Chondrocyte (in vitro differentiated cells): Measurements from ENCODE around the gene CST7. TPM values are rescaled to one million over a fixed set of nuclear protein-coding genes. Genes with fewer than 3 reads are reported as not detected.
A peak's percentile ranks its signal among the peaks of the same experiment; 100 is the strongest.

ENCODE experiments used
- DNase-seq: peaks from one replicate; pipeline ENCODE4 v3.0.0; 2021; ENCODE audit warnings: mixed read lengths, low spot score
- H3K27ac Mint-ChIP-seq: one replicate; pipeline ENCODE4 v1.8.0; 2021; ENCODE audit warnings: mild to moderate bottlenecking, moderate library complexity, mixed read lengths; ENCODE audit not compliant: unreplicated experiment
- H3K27me3 Mint-ChIP-seq: 2 replicates; pipeline ENCODE4 v1.8.0; 2021; ENCODE audit warnings: low read depth, mixed read lengths
- H3K36me3 Mint-ChIP-seq: 2 replicates; pipeline ENCODE4 v1.8.0; 2021; ENCODE audit warnings: low read depth, mixed read lengths
- H3K4me1 Mint-ChIP-seq: 2 replicates; pipeline ENCODE4 v1.8.0; 2021; ENCODE audit warnings: low read depth, mild to moderate bottlenecking, mixed read lengths
- H3K4me3 Mint-ChIP-seq: one replicate; pipeline ENCODE4 v1.8.0; 2021; ENCODE audit warnings: mild to moderate bottlenecking, moderate library complexity, mixed read lengths; ENCODE audit not compliant: unreplicated experiment
- H3K9me3 Mint-ChIP-seq: 2 replicates; pipeline ENCODE4 v1.8.0; 2021; ENCODE audit warnings: low read depth, mixed read lengths
- total RNA-seq: library from RNA; stranded (reverse); gene quantifications from 3 replicates; pipeline ENCODE4 v1.2.1, GENCODE V29; 2021
- TF ChIP-seq, protein P1 (sequence below): fragments of 200-600 bp; sonication (generic); IDR thresholded peaks from 2 replicates; pipeline ENCODE4 v1.5.0; 2021; ENCODE audit warnings: antibody characterized with exemption, mild to moderate bottlenecking, moderate library complexity

Gene CST7
- total RNA-seq, 1 donor from 2014 or later, result not detected

DNA sequence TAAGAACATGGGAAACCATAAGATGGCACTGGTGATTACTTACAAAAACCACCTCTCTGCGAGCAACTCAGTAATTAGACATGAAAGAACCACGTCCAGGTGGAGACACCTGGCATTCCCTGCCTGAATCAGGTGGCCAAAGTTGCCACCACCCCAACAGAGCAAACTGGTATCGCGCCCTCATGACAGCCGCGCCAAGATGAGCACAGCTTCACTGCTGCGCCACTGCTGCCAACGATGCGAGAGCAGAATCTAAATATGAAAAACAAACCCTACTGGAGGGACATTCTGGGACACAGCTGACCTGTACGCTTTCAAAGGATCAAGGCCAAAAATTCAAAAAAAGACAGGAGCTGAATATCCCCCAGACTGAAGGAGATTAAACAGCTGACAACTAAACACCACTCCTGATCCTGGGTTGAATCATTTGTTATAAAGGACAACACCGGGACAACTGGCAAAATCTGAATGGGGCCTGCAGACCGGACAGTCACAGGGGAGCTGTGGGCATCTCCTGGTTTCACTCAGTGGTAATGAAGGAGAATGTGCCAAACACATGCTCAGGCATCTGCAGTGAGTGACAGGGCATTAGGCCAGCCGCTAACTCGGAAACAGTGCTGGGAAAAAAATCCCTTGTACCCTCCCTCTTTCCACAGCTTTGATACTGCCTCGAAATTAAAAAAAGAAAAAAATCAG is 17.4 kb downstream of the CST7 start:
- Mint-ChIP-seq H3K27me3 (no peaks in the 10 kb centered on the region), H3K9me3 (no peaks in the 10 kb centered on the region), H3K27ac (no peak overlapping the region), H3K4me3 (no peak overlapping the region), H3K36me3 (peaks cover 52% of the 10 kb centered on the region), H3K4me1 (no peaks in the 10 kb centered on the region)
- no peak for DNase-seq
- TF ChIP-seq, protein P1, sequence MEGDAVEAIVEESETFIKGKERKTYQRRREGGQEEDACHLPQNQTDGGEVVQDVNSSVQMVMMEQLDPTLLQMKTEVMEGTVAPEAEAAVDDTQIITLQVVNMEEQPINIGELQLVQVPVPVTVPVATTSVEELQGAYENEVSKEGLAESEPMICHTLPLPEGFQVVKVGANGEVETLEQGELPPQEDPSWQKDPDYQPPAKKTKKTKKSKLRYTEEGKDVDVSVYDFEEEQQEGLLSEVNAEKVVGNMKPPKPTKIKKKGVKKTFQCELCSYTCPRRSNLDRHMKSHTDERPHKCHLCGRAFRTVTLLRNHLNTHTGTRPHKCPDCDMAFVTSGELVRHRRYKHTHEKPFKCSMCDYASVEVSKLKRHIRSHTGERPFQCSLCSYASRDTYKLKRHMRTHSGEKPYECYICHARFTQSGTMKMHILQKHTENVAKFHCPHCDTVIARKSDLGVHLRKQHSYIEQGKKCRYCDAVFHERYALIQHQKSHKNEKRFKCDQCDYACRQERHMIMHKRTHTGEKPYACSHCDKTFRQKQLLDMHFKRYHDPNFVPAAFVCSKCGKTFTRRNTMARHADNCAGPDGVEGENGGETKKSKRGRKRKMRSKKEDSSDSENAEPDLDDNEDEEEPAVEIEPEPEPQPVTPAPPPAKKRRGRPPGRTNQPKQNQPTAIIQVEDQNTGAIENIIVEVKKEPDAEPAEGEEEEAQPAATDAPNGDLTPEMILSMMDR, result no peak

DNA sequence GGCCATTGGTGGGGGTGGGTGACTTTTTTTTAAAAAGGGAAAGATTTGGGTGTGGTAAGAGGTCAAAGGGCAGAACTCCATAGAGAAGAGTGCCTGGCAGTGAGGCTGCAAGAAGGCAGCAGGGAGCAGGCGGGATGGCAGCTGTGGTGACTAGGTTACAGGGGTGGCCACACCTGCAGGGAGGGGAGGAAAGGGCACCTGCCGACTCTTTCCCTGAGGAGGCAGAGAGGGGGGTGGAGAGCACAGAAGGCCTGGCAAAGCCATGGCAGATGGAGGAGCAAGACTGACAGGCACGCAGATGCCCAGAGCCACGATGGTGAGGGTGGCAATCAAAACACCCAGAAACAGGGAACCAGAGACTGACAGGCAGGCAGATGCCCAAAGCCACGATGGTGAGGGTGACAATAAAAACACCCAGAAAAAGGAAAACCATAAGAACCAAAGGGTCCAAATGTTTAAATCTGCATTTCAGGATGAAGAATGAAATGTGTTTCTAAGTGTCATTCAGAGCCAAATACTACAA is 19.3 kb downstream of the CST7 start:
- no peaks in the 10 kb centered on the region for H3K4me1 Mint-ChIP-seq
- H3K27me3 Mint-ChIP-seq, result no peaks in the 10 kb centered on the region
- H3K9me3 Mint-ChIP-seq, result no peaks in the 10 kb centered on the region
- TF ChIP-seq, protein P1, result no peak
- peaks cover 44% of the 10 kb centered on the region for H3K36me3 Mint-ChIP-seq
- H3K27ac Mint-ChIP-seq, result no peak overlapping the region
- DNase-seq, result peak; percentile 57
- no peak overlapping the region for H3K4me3 Mint-ChIP-seq

DNA sequence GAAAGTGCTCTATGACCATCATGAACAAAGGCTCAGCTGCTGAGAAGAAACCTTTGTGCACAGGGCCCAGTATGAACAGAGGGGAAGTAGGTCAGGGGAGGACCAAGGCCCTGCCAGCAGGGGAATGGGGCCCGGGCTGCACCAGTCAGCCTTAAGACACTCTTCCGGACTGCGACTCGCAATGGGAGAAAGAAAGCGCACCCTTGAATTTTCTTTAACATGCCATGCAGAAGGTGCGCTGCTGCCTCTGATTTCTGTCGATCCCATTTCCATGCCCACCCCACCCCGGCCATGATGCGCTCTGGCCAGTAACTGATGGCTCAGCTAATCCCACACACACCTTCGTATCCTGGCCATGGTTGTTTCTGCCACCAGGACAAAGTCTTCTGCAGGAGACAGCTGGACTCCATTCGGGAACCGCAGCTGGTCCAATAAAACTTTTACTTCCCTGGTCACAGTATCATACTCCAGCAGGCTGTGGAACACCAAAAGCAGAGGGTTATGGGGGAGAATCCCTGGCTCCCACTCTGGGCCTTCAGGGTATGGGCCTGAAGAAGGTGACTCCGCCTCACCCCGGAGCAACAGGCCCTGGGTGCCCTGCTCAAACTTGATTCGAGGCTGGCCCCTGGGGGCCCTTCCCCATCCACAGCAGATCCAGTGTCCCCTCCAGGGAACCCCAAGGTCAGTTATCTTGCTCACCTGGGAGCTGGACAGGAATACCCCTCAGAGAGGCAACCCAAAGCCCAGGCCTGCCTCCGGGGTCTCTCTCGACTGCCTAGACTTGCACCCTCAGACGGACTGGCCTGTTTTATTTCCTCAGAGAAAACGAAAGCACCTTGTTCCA is 20.3 kb downstream of the CST7 start:
- peaks cover 4% of the 10 kb centered on the region for H3K4me1 Mint-ChIP-seq
- H3K4me3 Mint-ChIP-seq, result no peak overlapping the region
- TF ChIP-seq, protein P1, result no peak
- peak; percentile 42 for DNase-seq
- H3K36me3 Mint-ChIP-seq, result peaks cover 42% of the 10 kb centered on the region
- no peak overlapping the region for H3K27ac Mint-ChIP-seq
- H3K9me3 Mint-ChIP-seq, result no peaks in the 10 kb centered on the region
- H3K27me3 Mint-ChIP-seq, result no peaks in the 10 kb centered on the region

DNA sequence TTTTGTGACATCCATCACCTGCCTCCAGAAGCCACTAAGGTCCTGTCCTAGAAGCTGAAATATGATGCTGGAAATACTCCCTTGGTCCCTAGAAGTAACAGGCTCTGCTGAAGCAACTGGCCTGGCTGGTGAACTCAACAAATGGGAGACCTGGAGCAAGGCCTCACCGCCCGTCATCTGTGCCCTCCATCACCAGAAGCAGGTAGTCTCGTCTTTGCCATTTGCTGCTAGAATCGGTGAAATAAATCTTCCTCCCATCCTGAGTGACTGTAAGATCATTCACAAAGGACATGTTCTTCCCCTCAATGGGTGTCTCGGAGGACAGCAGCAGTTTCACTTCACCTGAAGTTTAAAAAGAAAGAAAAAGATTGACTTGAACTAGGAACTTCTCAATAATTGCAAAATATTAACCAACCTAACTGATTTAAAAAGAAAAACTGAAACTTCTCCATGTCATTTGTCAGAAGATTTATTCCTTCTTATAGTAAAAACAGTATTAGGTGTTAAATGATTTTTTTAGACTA is 21.0 kb downstream of the CST7 start:
- peaks cover 38% of the 10 kb centered on the region for H3K36me3 Mint-ChIP-seq
- H3K9me3 Mint-ChIP-seq, result no peaks in the 10 kb centered on the region

DNA sequence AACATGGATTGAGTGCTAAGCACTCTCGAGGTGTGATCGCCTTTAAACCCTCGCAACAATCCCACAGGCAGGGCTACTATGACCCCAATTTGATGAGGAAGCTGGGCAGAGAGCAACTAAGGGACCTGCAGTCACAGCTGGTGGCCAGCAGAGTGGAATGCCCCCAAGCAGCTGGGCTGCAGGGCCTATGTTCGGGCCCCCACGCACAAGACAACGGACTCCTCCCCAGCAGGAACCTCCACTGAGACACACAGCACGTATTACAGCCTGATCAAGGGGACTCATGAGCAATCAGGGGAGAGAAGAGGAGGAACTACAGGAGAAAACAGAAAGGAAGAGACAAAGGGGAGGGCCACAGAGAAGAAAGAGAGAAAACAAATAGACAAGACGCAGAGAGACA is 21.7 kb downstream of the CST7 start:
- TF ChIP-seq, protein P1, result no peak
- DNase-seq, result no peak
- peaks cover 5% of the 10 kb centered on the region for H3K9me3 Mint-ChIP-seq

More for the DNA sequence above, 21.0 kb downstream of the CST7 start:
- peak; percentile 55 for DNase-seq
- no peaks in the 10 kb centered on the region for H3K27me3 Mint-ChIP-seq
- H3K27ac Mint-ChIP-seq, result no peak overlapping the region
- TF ChIP-seq, protein P1, result no peak
- H3K4me1 Mint-ChIP-seq, result peaks cover 4% of the 10 kb centered on the region
- H3K4me3 Mint-ChIP-seq, result no peak overlapping the region

More for the DNA sequence above, 21.7 kb downstream of the CST7 start:
- Mint-ChIP-seq H3K36me3 (peaks cover 41% of the 10 kb centered on the region), H3K27ac (no peak overlapping the region), H3K27me3 (no peaks in the 10 kb centered on the region), H3K4me3 (no peak overlapping the region), H3K4me1 (peaks cover 4% of the 10 kb centered on the region)
